Activated CD4-positive, alpha-beta T cell treated with anti-CD3 and anti-CD28 coated beads, Interleukin-2, Interleukin-6, amounts not matched to agents 100 ng/mL and 50 ng/mL, durations not matched to agents 16 hours and 8 hours (primary cell): ENCODE measurements around the gene MESP1.

Experiments
- DNase-seq: peaks from one replicate; pipeline ENCODE4 v3.0.0-alpha.2; 2020

MESP1 gene

GRCh38 chr15:89707577-89707976 is 43.5 kb downstream of the MESP1 start:
- DNase-seq: no peak

- DNase-seq: no peak
These were observed 46.6 kb downstream of the MESP1 start for GRCh38 chr15:89704411-89704810.
